GM12892 (cell line): ENCODE measurements around the gene TCFL5.

Source experiments
- POLR2A ChIP-seq: IDR thresholded peaks from 2 replicates; pipeline ENCODE4 v1.6.1; 2011; ENCODE audit warnings: low read depth, low read length, control low read depth
- POLR2AphosphoS5 ChIP-seq: IDR thresholded peaks from 2 replicates; pipeline ENCODE4 v1.6.1; 2011; ENCODE audit warnings: low read depth, low read length, control low read depth
- TAF1 ChIP-seq: IDR thresholded peaks from 2 replicates; pipeline ENCODE4 v1.6.1; 2011; ENCODE audit warnings: low read depth, mild to moderate bottlenecking, control low read depth, low read length, borderline replicate concordance

DNA sequence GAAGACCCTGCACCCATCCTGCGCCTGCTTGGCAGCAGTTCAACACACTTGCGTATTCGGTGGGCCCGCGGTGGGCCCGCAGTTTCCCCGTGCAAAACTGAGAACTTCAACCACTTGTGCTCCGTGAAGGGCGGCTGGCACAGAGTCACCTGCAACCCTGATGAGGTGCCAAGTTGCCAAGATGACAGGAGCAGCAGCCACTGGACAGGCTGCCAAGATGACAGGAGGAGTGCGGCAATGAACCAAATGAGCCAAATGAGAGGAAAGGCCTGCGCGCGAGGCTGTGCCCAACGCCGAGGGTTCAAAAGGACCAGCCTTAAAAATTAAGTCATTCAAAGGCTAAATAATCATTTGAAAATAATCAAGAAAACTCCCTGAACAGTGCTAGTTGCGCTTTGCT is 44.6 kb upstream of the TCFL5 start:
- TF ChIP-seq POLR2A (no peak), TAF1 (no peak), POLR2AphosphoS5 (no peak)
